HCT116 (cell line): ENCODE data around the gene IL26. TPM values are rescaled to one million over a fixed set of nuclear protein-coding genes. Genes with fewer than 3 reads are reported as not detected.

Experiments used
- ATAC-seq: fragments of 200-7000 bp; cut with Tn5 transposase; 2 replicates; pipeline ENCODE4 v1.9.1; 2020; ENCODE audit warnings: mild to moderate bottlenecking, moderate library complexity
- BruUV-seq: library from RNA; stranded (reverse); fragments of 400-500 nt; replicated peaks from 2 replicates; lab custom pipeline; 2021; lab: Mats Ljungman, UMichigan
- CTCF ChIA-PET: fragments of 300-600 bp; sonication (Branson Sonifier 250); formaldehyde crosslinking; loops from one replicate; lab custom pipeline; 2021; ENCODE audit warnings: antibody characterized with exemption; lab: Charles Lee
- POLR2A ChIA-PET: fragments of 300-600, 350-600 bp; sonication (Branson Sonifier 250); formaldehyde crosslinking; loops from one replicate; lab custom pipeline; 2021; ENCODE audit warnings: antibody characterized with exemption; lab: Charles Lee
- RAD21 ChIA-PET, 2 experiments: fragments of 300-600 bp; sonication (Branson Sonifier 250); formaldehyde crosslinking; loops; one replicate each; lab custom pipeline; 2023; ENCODE audit warnings: low total read pairs in 2 of 2; ENCODE audit not compliant: uncharacterized antibody in 2 of 2, unreplicated experiment in 2 of 2, low non-redundant PET in 1 of 2; lab: Charles Lee
- DNase-seq: peaks from one replicate; pipeline ENCODE4 v3.0.0-alpha.2; 2010; ENCODE audit warnings: low read depth, low spot score
- H2AFZ ChIP-seq: fragments of 200-600 bp; shearing (Covaris generic), sonication (generic); 2 replicates; pipeline ENCODE4 v1.6.1; 2017; ENCODE audit warnings: low read depth, mixed run types, mixed read lengths, antibody characterized with exemption, low read length; ENCODE audit not compliant: poor library complexity, severe bottlenecking
- H3K27ac ChIP-seq: 2 replicates; pipeline ENCODE4 v1.5.1; 2012; ENCODE audit warnings: low read depth, low read length
- H3K27me3 ChIP-seq: fragments of 200-600 bp; sonication (generic); 2 replicates; pipeline ENCODE4 v1.6.1; 2016; ENCODE audit warnings: mixed run types, low read length, mixed read lengths; ENCODE audit not compliant: insufficient read depth
- H3K36me3 ChIP-seq, 2 experiments: fragments of 200-500 bp in 1 of 2; fragments of 200-600 bp in 1 of 2; sonication (Bioruptor generic) in 1 of 2; sonication (generic) in 1 of 2; 2 replicates each; pipeline versions ENCODE4 v1.5.1 to v1.6.1; 2014 to 2016; ENCODE audit warnings: low read length in 2 of 2, inconsistent platforms in 1 of 2, mixed read lengths in 1 of 2, mixed run types in 1 of 2; ENCODE audit not compliant: insufficient read depth in 2 of 2, control insufficient read depth in 1 of 2
- H3K4me1 ChIP-seq, 2 experiments: fragments of 200-600 bp in 1 of 2; sonication (generic) in 1 of 2; 2 replicates each; pipeline versions ENCODE4 v1.5.1 to v1.6.1; 2012 to 2017; ENCODE audit warnings: low read length in 2 of 2, inconsistent platforms in 1 of 2, mild to moderate bottlenecking in 1 of 2, mixed read lengths in 1 of 2, mixed run types in 1 of 2, moderate library complexity in 1 of 2; ENCODE audit not compliant: insufficient read depth in 2 of 2, control insufficient read depth in 1 of 2
- H3K4me2 ChIP-seq: fragments of 200-600 bp; sonication (generic); 2 replicates; pipeline ENCODE4 v1.6.1; 2017; ENCODE audit warnings: mixed run types, low read length, mixed read lengths
- H3K4me3 ChIP-seq, 2 experiments: fragments of 200-600 bp in 1 of 2; sonication (generic) in 1 of 2; replicated peaks in 1 of 2; 2 replicates each; pipeline ENCODE4 v1.5.1; 2011 to 2016; ENCODE audit warnings: low read length in 2 of 2, control low read depth in 1 of 2, low read depth in 1 of 2, mild to moderate bottlenecking in 1 of 2, mixed read lengths in 1 of 2, mixed run types in 1 of 2
- H3K79me2 ChIP-seq: fragments of 200-600 bp; sonication (generic); 2 replicates; pipeline ENCODE4 v1.6.1; 2017; ENCODE audit warnings: mild to moderate bottlenecking, mixed run types, low read length, moderate library complexity, mixed read lengths; ENCODE audit not compliant: insufficient read depth
- H3K9ac ChIP-seq: fragments of 200-600 bp; sonication (generic); 2 replicates; pipeline ENCODE4 v1.6.1; 2016; ENCODE audit warnings: low read length, mixed read lengths
- H3K9me2 ChIP-seq: fragments of 200-600 bp; sonication (generic), shearing (Covaris generic); 2 replicates; pipeline ENCODE4 v1.6.1; 2017; ENCODE audit warnings: mixed run types, mild to moderate bottlenecking, moderate library complexity; ENCODE audit not compliant: insufficient read depth
- H3K9me3 ChIP-seq, 2 experiments: fragments of 200-500 bp in 1 of 2; fragments of 200-600 bp in 1 of 2; sonication (Bioruptor generic) in 1 of 2; sonication (generic) in 1 of 2; 2 replicates each; pipeline ENCODE4 v1.6.1; 2014 to 2017; ENCODE audit warnings: low read length in 2 of 2, mixed read lengths in 2 of 2, inconsistent platforms in 1 of 2, low read depth in 1 of 2, mild to moderate bottlenecking in 1 of 2, mixed run types in 1 of 2, moderate library complexity in 1 of 2; ENCODE audit not compliant: control insufficient read depth in 1 of 2, insufficient read depth in 1 of 2
- H4K20me1 ChIP-seq: fragments of 200-600 bp; sonication (generic), shearing (Covaris generic); 2 replicates; pipeline ENCODE4 v1.6.1; 2017; ENCODE audit warnings: mixed run types, mild to moderate bottlenecking, moderate library complexity; ENCODE audit not compliant: insufficient read depth
- ATF3 ChIP-seq: IDR thresholded peaks from 2 replicates; pipeline ENCODE4 v1.6.1; 2012
- CEBPB ChIP-seq: IDR thresholded peaks from 2 replicates; pipeline ENCODE4 v1.6.1; 2012; ENCODE audit warnings: low read depth
- CTCF ChIP-seq, 3 experiments: fragments of 200-600 bp in 1 of 3; sonication (generic) in 1 of 3; IDR thresholded peaks in 2 of 3; conservative IDR thresholded peaks in 1 of 3; 2 replicates each; pipeline ENCODE4 v1.5.1; 2012 to 2017; ENCODE audit warnings: low read depth in 2 of 3, low read length in 2 of 3, antibody characterized with exemption in 1 of 3, borderline replicate concordance in 1 of 3, control low read depth in 1 of 3, mild to moderate bottlenecking in 1 of 3, mixed read lengths in 1 of 3, mixed run types in 1 of 3, moderate library complexity in 1 of 3; ENCODE audit not compliant: insufficient read depth in 1 of 3
- EGR1 ChIP-seq: IDR thresholded peaks from 2 replicates; pipeline ENCODE4 v1.6.1; 2012; ENCODE audit warnings: low read depth
- ELF1 ChIP-seq: IDR thresholded peaks from 2 replicates; pipeline ENCODE4 v1.6.1; 2012; ENCODE audit warnings: low read depth, borderline replicate concordance
- FOSL1 ChIP-seq: IDR thresholded peaks from 2 replicates; pipeline ENCODE4 v1.6.1; 2012; ENCODE audit warnings: low read depth
- JUND ChIP-seq: IDR thresholded peaks from 2 replicates; pipeline ENCODE4 v1.6.1; 2012
- POLR2A ChIP-seq: IDR thresholded peaks from 2 replicates; pipeline ENCODE4 v1.7.0; 2011; ENCODE audit warnings: borderline replicate concordance; ENCODE audit not compliant: insufficient read depth, insufficient read length; ENCODE audit errors: extremely low read depth
- POLR2AphosphoS5 ChIP-seq: IDR thresholded peaks from 2 replicates; pipeline ENCODE4 v1.6.1; 2011; ENCODE audit warnings: mild to moderate bottlenecking, low read depth, low read length, moderate library complexity
- RAD21 ChIP-seq: IDR thresholded peaks from 2 replicates; pipeline ENCODE4 v1.6.1; 2012; ENCODE audit warnings: low read depth, mild to moderate bottlenecking
- REST ChIP-seq: IDR thresholded peaks from 2 replicates; pipeline ENCODE4 v1.6.1; 2012; ENCODE audit warnings: low read depth
- SIN3A ChIP-seq: IDR thresholded peaks from 2 replicates; pipeline ENCODE4 v1.6.1; 2012; ENCODE audit warnings: low read depth
- SRF ChIP-seq: IDR thresholded peaks from 2 replicates; pipeline ENCODE4 v1.6.1; 2012; ENCODE audit warnings: low read depth
- TCF7L2 ChIP-seq: IDR thresholded peaks from 2 replicates; pipeline ENCODE4 v1.7.0; 2011; ENCODE audit warnings: borderline replicate concordance, inconsistent platforms; ENCODE audit not compliant: insufficient read depth, insufficient read length; ENCODE audit errors: extremely low read depth
- ZBTB33 ChIP-seq: IDR thresholded peaks from 2 replicates; pipeline ENCODE4 v1.6.1; 2011; ENCODE audit warnings: mild to moderate bottlenecking, low read length, moderate library complexity; ENCODE audit not compliant: insufficient replicate concordance; ENCODE audit errors: extremely low read depth
- ZFX ChIP-seq: fragments of 450-650 bp; IDR thresholded peaks from 2 replicates; pipeline ENCODE4 v1.6.1; 2017
- intact Hi-C: fragments of 100-400 bp; cut with micrococcal nuclease; formaldehyde crosslinking; loops from 2 replicates; pipeline ENCODE4 v1.10.0; 2022
- total RNA-seq: library from RNA; stranded (reverse); gene quantifications from one replicate; pipeline ENCODE4 v1.2.1, GENCODE V29; 2021; ENCODE audit not compliant: unreplicated experiment

The IL26 gene
- total RNA-seq, 1 experiment from 2014 or later: not detected

GRCh38 chr12:68200854-68201253 is 24.8 kb downstream of the IL26 start:
- DNase-seq: no peak
- intact Hi-C loops: no loop called here
- H3K4me2 ChIP-seq: no peak overlapping the region
- ATAC-seq: no peak
- no peaks in the 10 kb centered on the region for H4K20me1 ChIP-seq
- BruUV-seq: no TSS peak
- H3K9me2 ChIP-seq: no peaks in the 10 kb centered on the region
- H3K4me3 ChIP-seq: no peak overlapping the region
- H3K9ac ChIP-seq: no peak overlapping the region
- no peaks in the 10 kb centered on the region for H3K27me3 ChIP-seq
- H2AFZ ChIP-seq: no peak overlapping the region
- no peak overlapping the region for H3K27ac ChIP-seq
- ChIA-PET RAD21 (no interaction called here), POLR2A (interaction anchor here (0.5 kb wide), 1 partner anchor 149 kb away, joined by 3 read pairs; no protein-coding TSS in a partner anchor)
- no peaks in the 10 kb centered on the region for H3K4me1 ChIP-seq
- no peaks in the 10 kb centered on the region for H3K36me3 ChIP-seq
- no peak for TF ChIP-seq ZBTB33
- TF ChIP-seq JUND: no peak
- no peak for TF ChIP-seq SIN3A
- TF ChIP-seq CTCF (IDR thresholded peaks at IDR 0.05 in 2 of 3, conservative IDR thresholded peaks at IDR 0.05 in 1 of 3; ENCODE audit: borderline replicate concordance in 1 of 3, insufficient read depth in 1 of 3, low read depth in 2 of 3, low read length in 2 of 3): no peak
- no peak for TF ChIP-seq RAD21
- no peak for TF ChIP-seq TCF7L2
- no peak for TF ChIP-seq ZFX
- no peak for TF ChIP-seq POLR2AphosphoS5
- no peak for TF ChIP-seq POLR2A
- TF ChIP-seq SRF: no peak
- no peak for TF ChIP-seq EGR1
- no peak for TF ChIP-seq FOSL1
- no peak for TF ChIP-seq ELF1
- TF ChIP-seq REST: no peak
- TF ChIP-seq CEBPB: no peak
- TF ChIP-seq ATF3: no peak
- TF ChIP-seq, all 23 proteins: peak for 0
- CTCF ChIA-PET: no interaction called here
- no peaks in the 10 kb centered on the region for H3K9me3 ChIP-seq
- no peaks in the 10 kb centered on the region for H3K79me2 ChIP-seq
